HG03175 (cell line): ENCODE measurements around the gene TSPO2.
A peak's percentile ranks its signal among the peaks of the same experiment; 100 is the strongest.

Experiments used
- ATAC-seq: cut with Tn5 transposase; IDR thresholded peaks from one replicate; pipeline ENCODE4 v1.9.1; 2021; ENCODE audit warnings: mild to moderate bottlenecking, moderate library complexity; ENCODE audit not compliant: unreplicated experiment

The TSPO2 gene

DNA sequence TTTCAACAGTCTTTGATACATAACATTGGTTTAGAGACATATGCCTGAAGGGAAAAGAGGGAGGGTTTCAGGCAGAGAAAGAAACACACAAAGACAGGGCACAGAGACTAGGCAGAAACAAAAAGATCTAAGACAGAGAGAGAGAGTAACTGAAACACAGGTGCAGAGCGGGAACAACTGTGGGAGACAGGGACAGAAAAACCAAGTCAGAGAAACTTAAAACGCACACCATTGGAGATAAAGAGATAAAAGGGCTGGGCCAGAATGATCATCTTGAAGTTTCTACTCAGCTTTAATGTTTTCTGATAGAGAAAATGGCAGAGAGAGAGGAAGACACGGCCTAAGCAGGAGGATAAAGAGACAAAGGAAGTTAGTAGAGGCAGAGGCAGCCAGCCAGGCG lies 15.0 kb upstream of the TSPO2 start:
- ATAC-seq: no peak

DNA sequence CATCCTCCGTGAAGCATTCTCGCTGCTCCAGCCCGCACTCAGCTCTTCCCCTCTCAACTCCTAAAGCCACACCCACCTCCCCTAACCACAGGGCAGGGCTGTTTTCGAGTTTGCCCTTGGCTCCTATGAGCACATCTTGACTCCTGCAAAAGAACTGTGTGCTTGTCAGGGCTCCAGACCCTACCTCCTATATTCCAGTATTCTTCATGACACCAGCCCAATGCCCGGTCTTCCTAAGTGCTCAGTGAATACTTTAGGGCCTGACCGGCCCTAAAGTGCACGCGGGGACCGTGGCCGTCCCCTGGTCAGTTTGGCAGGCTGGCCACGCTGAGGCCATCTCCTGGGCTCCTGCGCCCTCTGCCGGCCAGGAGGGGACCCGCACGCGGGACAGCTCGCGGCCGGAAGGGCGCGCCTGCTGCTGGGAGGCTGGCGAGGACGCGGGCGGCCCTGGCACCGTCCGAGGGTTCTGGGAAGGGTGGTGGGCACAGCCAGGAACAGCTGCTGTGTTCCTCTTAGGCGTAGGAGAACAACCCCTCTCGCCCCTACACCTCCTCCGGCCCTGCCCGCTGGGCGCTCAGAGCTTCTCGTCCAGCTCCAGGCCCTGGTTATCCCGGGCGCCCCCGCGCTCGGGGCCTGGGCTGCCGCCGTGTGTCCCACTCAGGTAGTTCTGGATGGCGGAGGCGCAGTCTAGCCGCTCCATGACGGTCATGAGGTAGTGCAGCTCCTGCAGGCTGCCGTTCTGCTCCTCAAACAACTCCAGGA lies 14.3 kb upstream of the TSPO2 start:
- ATAC-seq: peak; percentile 89

DNA sequence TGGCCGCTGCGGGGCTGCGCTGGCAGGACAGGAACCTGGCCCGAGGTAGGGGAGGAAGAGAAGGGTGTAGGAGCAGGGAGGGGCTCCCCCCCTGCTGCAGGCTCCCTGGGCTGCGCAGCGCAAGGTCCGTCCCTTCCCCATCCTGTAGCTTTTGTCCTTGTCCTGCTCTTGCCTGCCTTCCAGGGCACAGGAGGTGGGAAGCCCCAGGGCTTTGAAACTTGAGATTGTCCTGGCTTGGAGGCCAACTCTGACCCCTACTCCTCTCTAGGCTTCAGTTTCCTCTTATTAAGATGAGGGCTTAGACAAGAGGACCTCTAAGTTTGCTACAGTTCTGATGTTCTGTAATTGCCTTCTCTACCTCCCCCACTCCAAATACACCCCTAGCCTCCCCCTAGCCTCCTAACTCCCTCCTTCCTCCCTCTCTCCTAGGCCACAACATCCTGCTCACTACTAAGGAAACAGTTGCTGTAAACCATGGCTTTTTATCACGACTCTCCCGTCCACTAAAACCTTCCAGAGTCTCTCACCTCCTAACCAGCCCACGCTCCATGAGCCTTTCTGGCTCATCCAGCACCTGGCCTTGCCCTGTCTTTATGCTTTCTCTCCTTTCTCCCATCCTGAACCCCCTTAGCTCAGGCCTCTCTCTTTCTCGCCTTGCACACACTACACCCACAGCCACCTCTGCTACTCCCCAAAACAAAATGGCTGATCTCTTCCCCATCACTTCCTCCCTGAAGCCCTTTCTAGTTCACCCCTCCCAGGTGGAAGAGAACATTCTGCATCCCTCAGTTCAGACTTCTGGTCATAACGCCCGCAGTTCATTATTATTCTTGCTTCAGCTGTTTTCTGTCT lies 13.5 kb upstream of the TSPO2 start:
- ATAC-seq: peak; percentile 25

DNA sequence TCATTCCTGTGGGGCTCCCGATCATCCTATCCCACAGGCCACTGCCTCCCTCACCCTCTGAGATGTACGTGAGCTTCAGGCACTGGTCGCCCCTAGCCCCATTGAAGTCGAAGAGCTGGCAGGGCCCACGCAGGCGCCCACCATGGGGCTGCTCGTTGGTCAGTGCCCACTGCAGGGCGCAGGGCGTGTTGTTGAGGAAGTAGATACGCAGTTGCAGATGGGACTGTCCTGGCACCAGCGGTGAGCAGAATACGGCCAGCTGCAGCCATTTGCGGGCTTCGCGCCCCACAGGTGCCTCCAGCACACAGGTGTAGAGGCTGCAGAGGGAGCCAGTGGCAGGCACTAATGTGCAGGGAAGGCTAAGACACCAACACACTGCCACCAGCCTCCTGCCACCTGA lies 9.4 kb upstream of the TSPO2 start:
- ATAC-seq: no peak

DNA sequence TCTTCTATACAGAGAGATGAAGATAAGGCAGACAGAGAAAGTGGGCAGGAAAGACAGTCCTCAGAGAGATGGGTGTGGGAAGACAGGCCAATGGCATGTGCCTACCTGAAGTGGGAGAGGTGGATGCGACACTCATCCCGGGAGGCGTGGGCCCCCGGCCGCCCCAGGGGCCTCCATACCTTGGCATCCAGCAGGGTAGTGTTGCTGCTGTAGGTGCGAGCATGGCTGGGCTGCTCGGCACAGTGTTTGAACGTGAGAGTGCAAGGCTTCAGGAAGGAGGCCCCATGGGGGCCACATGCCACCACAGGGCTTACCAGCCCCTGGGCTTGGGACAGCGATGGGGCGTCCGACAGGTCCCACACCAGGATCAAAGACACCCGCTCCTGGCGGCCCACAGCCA lies 8.5 kb upstream of the TSPO2 start:
- ATAC-seq: no peak

DNA sequence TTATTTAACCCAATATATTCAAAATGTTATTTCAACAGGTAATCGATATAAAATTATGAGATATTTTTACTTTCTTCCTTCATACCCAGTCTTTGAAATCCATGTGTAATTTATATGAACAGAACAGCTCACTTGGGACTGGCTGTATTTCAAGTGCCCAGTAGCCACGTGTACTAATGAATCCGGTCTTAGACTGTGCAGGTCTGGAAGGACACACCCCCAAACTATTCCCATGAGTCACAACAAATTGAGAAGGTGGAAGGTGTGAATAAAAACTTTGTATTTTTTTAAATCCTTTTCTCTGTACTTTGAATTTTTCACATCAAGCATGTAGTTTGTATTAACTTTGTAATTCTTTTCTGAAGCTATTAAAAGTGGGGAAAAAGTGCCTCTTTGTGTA lies 6.1 kb upstream of the TSPO2 start:
- no peak for ATAC-seq

DNA sequence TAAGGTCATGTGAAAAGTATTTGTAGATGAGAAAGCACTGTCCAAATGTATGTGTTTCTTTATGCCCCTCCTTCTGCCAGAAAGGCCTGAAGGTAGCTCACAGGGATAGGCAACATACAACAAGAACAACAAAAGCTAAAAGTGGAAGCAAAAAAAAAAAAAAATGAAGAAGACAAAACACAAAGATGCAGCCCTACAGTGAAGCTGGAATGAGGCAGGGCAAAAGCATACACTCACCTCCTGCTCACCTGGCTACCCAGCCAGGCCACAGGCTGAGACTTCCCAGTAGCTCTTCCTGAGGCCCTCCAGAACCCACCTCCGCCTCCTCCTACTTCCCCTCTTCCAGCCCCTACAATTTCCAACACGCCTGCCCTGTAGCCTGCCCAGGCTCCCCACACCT lies 5.7 kb upstream of the TSPO2 start:
- no peak for ATAC-seq

DNA sequence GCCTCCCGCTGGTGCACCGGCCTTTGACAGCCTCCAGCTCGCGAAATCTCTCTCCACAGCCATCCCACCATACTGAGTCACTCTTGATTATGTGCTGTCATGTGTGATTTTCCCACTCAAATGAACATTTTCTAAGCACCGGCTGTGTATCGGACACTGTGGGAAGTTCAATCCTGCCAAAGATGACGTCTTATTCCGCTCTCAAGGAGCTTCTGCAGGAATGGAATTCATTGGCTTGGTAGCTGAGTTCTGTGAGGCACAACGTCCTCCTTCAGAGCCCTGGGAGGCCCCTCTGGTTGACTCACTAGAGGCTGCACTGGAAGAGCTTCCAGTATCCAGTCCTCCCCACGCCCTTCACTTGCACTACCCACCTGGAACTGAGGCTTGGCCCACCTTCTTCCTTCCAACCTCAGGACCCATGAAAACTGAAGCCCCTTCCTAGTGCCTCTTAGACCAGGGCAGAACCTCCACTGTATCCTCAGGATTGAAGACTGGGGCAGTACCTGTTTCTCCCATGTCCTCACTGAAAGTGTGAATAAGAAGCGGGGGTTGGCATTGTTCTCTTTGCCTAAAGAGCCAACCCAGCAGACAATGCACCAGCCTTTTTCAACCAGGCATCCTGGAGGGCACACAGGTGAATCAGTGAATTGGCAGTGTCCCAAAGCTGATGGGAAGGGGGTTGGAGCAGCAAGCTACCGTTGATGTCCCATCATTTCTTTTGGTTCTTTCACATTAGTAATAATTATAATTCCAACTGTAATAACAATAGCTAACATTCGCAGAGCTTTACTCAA lies 5.0 kb upstream of the TSPO2 start:
- ATAC-seq: no peak

DNA sequence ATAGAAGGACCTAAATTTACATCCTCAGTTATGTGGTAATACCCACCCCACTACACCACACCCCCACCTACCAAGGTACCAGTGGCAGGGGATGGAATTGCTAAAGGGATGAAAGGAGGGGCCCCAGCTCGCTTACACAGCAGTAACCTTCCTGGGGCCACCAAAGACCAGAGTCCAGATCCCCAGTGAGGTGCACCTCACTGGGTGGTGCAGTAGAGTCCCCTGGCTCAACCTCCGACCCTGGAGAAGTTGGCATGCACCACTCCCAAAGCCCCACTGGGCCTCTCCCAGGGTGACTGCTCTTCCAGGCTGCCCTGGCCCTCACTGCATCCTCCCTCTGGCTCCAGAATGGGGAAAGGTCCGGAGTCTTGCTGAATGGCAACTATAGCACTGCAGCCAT lies 4.1 kb upstream of the TSPO2 start:
- ATAC-seq: no peak

DNA sequence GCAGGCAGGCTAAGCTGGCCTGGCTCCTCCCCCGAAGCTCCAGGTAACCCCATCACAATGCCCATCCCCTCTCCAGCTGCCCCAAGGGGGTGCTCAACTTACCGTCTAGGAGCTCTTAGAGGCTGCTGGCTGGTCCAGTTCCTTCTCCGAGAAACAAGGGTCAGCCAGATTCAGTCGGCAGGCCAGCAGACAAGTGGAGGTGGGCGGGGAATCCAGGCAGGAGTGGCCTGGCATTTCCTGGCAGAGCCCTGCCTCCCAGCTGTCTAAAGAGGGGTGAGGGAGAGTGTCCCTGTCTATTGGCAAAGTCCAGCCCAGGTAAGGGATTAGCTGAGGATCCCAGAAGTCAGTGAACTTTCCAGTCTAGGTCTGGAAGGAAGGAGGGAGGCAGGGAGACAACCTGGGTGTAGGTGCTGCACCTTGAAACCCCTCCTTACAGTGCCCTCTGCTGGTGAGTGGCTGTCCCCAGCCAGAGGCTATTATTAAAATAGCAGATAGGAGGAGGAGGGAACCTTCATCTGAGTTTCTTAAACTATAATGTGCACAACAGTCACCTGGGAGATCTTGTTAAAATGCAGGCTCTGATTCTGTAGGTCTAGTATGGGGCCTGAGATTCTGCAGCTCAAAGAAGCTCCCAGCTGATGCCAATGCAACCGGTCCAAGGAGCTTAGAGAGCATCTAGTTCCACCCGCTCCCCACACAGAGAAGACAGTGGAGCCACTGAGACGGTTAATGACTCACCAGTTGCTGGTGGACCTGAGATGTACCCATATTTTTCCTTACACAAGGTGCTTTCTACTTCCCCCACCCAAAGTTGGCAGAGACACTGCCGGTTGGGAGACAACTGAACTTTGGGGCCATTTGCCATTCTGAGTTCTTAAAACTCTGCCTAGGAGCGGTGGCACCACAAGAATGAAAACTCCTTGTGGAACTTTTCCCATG lies 2.9 kb upstream of the TSPO2 start, which contains the start of gene UNC5CL:
Gene UNC5CL (minus strand): TSS at position 162 of the 939 bp plus-strand sequence. CDS start 4,147 bp downstream, outside the sequence.
- ATAC-seq: peak; percentile 57

DNA sequence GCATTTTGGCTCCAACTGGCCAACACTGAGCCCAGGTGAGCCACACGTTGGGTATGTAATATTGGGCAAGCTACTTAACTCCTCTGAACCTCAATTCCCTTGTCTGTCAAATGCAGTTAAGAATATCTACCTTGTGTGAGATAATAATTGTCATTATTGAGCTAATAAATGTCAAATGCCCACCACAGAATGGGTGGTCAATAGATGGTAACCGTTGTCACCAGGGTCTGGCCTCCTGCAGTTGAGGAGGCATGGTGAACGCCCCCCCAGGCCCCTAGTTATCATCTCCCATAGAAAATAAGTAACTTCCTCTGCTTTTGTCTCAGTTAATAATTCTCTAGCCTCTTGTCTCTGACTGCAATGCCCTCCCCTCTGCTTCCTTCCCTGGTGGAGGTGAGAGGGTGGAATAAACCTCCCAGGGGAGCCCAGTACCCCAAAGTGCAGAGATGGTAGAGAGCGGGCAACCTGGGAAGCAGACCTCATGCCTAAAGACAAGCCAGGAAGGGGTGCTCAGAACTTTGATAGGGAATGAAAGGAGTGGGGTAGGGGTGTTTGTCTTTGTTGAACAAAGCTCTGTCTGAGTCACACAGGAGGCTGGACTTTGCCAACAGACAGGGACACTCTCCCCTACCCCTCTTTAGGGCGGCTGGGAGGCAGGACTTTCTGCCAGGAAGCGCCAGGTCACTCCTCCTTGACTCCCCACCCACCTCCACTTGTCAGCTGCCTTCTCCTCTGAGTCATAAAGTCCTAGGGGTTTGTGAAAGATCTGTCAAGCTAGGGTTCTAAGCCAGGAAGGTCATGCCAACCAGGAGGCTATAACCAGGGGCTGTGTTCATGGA lies 1.9 kb upstream of the TSPO2 start:
- ATAC-seq: peak; percentile 54

DNA sequence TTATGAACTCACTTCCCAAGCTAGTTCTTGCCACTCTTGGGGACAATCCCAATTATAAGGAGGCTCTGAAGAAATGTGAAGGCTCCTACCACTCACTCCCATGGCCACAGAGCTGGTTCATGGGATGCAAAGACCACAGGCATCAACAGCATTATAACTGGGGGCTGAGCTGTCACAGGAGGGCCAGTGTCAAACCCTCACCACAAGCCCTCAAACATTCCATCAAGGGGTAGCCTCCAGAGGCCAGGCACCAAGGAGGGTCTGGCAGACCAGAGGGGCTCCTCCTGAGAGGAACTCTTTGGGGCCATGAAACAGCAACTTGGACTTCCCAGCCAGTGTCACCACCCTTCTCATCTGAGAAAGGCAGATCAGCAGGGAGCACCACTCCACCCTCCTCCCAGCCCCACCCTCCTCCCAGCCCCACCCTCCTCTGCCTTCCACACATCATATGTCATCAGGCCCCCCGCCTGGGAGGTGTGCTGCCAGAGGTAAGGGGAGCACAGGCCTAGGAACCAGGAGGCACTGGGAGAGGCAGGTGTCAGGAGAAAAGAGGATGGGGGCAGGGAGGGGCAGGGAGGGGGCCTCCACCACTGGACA lies 1.2 kb upstream of the TSPO2 start:
- ATAC-seq: peak; percentile 14

DNA sequence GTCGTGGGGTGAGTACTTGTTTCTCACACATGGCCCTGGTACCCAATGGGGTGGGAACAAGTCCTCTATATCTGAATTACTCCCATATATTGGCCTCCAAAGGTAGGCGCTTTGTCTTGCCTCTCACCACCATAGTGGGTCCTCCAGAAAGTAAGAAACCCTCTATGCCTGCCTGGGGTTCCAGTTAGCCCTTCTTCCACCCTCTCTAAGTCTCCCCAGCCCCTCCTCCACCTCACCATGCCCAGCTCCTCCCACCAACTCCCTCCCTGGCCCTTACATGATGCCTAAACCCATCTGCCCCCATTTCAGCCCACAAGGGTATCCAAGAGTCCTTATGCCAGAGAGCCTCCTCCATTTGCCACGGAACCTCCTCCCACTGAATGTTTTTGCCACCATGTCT lies 884 bp downstream of the TSPO2 start:
- ATAC-seq: no peak

DNA sequence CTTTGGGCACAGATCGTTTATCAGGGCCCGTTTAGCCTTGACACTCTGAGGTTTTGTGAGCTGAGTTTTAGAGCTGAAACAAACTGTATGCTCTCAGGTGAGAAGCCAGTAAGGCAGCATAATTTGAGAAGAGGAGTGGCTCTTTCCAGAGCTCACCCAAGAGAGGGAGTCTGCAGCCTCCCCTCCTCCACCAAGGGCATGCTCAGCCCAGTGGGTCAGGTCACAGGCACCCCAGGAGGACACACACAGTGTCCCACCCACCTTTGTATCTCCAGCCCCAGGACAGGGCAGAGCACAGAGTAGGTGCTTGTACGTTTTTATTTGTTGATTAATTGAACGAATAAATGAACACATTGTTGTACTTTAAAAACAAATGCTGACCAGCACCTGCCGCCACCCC lies 3.4 kb downstream of the TSPO2 start:
- ATAC-seq: no peak

DNA sequence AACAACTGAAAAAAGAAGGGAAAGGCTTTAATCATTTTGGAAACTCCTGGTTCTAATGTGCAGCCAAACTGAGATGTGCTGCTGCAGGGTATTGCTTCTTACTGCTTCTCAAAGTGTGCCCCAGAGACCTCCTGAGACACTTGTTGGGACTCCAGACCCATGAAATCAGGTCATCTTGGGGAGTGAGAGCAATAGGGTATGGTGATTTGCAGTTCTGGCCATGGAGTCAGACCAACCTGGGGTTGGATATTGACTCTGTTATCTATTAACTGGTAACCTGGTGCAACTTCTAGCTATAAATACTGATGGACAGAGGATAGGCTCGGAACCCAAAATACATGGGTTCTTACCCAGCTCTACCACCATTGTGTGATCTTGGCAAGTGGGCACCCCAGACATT lies 3.8 kb downstream of the TSPO2 start:
- no peak for ATAC-seq

DNA sequence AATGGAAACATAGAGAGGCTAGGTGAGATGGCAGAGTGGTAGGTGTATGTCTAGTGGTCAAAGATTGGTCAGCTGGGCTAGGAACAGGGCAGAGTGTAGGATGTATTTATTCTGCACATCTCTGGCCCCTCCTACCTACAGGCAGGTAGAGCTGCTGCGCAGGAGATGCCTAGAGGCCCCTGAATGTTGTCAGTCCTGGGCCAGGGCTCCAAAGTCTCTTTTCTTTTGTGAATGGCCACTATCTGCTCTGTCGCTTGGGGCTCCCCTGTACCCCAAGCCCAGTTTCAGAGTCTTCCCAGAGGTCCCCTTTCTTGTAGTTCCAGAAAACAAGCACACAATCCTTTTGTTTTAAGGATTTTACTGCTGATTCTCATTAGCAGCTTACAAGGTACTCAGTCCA lies 5.0 kb downstream of the TSPO2 start:
- ATAC-seq: no peak

DNA sequence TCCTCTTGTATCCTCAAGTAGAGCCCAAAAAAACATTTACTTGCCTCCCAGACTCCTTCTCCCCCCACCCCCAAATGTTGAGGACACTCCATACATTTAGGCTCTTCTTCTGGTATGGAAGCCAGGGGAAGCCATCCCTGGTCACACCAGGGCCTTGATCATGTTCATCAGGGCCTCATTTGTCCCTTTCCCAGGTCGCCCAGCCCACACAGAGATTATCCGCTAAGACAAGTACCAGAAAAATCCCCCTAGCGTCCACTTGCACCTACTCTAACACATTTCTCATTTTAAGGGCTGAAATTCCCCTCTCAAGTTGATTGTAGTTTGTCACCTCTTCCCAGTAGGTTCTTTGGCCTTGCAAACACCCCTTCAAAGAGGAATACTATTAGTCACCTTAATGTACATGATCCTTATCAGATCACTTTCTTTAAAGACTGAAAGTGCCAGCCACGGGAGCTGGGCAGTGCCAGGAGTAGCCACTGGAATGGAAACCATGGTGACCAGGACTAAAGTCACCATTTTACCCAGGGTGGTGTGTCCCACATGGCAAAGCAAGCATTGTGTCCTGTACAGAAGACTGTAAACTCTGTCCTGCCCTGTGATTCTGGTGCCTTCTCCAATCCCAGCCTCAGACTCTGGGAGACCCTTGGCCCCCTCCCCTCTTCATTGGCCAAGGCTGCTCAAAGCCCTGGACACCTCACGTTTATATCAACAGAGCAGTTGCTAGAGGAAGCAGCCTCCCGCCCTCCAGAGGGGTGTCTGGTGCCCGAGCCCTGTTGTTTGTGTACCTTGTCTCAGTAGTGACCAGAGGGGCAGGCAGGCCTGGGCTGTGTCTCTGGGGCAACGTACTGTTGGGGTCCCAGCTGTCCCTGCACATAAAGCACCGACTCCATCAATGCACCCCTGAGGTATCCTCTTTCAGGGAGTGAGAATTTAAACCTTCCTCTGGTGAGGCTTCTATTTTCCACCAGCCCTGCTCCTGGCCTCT lies 5.8 kb downstream of the TSPO2 start:
- no peak for ATAC-seq

DNA sequence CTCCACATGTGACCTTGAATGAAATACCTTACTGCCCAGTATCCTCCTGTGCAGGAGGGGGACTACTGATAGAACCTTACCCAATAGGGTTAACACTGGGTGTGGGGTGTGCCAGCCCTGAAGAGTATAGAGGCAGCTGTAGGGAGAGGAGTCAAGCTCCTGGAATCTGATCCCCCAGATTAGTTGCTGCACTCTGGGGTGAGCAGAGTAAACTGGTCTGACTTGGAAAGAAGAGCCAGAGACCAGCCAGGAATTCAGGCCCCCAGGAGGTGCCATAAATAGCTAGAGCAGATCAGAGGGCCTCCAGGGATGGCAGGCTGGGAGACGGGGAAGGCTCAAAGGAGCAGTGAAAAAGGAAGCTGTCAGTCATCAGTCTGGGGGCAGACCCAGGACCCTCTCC lies 7.3 kb downstream of the TSPO2 start:
- ATAC-seq: no peak
